Osteocyte (in vitro differentiated cells): Measurements from ENCODE around the gene RAB33A. TPM values are rescaled to one million over a fixed set of nuclear protein-coding genes. Genes with fewer than 3 reads are reported as not detected.

Source experiments
- DNase-seq: peaks from one replicate; pipeline ENCODE4 v3.0.0; 2021; ENCODE audit warnings: mixed read lengths; ENCODE audit not compliant: unreplicated experiment; ENCODE audit errors: extremely low spot score
- H3K27ac Mint-ChIP-seq: one replicate; pipeline ENCODE4 v1.8.0; 2021; ENCODE audit warnings: mild to moderate bottlenecking, mixed read lengths; ENCODE audit not compliant: unreplicated experiment
- H3K27me3 Mint-ChIP-seq: one replicate; pipeline ENCODE4 v1.8.0; 2021; ENCODE audit warnings: mixed read lengths; ENCODE audit not compliant: unreplicated experiment
- H3K36me3 Mint-ChIP-seq: one replicate; pipeline ENCODE4 v1.8.0; 2021; ENCODE audit warnings: mixed read lengths; ENCODE audit not compliant: unreplicated experiment
- H3K4me1 Mint-ChIP-seq: one replicate; pipeline ENCODE4 v1.8.0; 2021; ENCODE audit warnings: mixed read lengths; ENCODE audit not compliant: unreplicated experiment
- H3K4me3 Mint-ChIP-seq: one replicate; pipeline ENCODE4 v1.8.0; 2021; ENCODE audit warnings: mild to moderate bottlenecking, moderate library complexity, mixed read lengths; ENCODE audit not compliant: unreplicated experiment
- H3K9me3 Mint-ChIP-seq: one replicate; pipeline ENCODE4 v1.8.0; 2021; ENCODE audit warnings: mixed read lengths; ENCODE audit not compliant: unreplicated experiment
- CTCF ChIP-seq: fragments of 200-600 bp; sonication (generic); IDR thresholded peaks from 2 replicates; pipeline ENCODE4 v1.5.0; 2021; ENCODE audit warnings: antibody characterized with exemption, mild to moderate bottlenecking, moderate library complexity
- total RNA-seq: library from RNA; stranded (reverse); gene quantifications from 2 replicates; pipeline ENCODE4 v1.2.1, GENCODE V29; 2021

RAB33A gene
- total RNA-seq, 1 donor from 2014 or later = 4.1 TPM

DNA sequence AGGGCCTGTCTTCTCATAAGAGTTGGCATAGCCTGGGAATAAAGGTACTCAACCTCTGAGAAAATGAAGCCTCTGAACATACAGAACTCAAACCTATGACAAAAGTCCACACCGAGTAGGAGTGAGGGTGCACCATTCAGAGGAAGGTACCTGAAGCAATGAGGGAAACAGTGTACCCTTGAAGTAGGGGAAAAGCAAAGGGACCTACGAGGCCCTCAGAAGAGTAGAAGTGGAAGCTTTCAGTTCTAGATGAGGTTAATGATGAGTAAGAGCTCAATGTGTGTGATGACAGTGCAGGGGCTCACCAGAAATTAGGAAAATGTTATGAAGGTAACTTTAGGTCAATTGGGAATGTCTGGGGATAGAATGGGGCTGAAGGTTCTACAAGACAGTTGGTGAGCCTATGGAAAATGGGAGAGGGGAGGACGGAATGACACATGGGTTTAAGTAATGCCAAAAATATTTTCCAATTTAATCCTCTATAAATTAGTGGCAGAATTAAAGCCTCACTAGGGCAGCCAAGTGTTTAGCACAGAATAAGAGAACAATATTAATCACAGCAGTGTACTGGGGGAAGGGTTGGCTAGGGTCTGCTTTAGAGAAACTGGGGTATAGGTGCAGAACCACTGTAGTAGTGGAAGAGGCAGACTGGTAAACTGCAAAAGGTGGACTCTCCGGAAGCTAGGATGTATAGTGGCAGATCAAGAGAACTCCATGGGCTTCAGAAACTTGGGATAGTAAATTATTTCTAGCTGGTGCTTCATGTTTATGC, 39.8 kb downstream of the RAB33A start:
- no peak overlapping the region for H3K4me3 Mint-ChIP-seq
- TF ChIP-seq CTCF = no peak
- no peaks in the 10 kb centered on the region for H3K27me3 Mint-ChIP-seq
- DNase-seq = no peak
- peaks cover 9% of the 10 kb centered on the region for H3K9me3 Mint-ChIP-seq
- H3K36me3 Mint-ChIP-seq = peaks cover 19% of the 10 kb centered on the region
- no peak overlapping the region for H3K27ac Mint-ChIP-seq
- no peaks in the 10 kb centered on the region for H3K4me1 Mint-ChIP-seq

GRCh38 chrX:130212371-130212770, 40.6 kb downstream of the RAB33A start:
- DNase-seq = no peak
- TF ChIP-seq CTCF = no peak
- H3K4me1 Mint-ChIP-seq = no peaks in the 10 kb centered on the region
- H3K27ac Mint-ChIP-seq = no peak overlapping the region
- peaks cover 19% of the 10 kb centered on the region for H3K36me3 Mint-ChIP-seq
- H3K9me3 Mint-ChIP-seq = peaks cover 12% of the 10 kb centered on the region
- H3K4me3 Mint-ChIP-seq = no peak overlapping the region
- no peaks in the 10 kb centered on the region for H3K27me3 Mint-ChIP-seq

DNA sequence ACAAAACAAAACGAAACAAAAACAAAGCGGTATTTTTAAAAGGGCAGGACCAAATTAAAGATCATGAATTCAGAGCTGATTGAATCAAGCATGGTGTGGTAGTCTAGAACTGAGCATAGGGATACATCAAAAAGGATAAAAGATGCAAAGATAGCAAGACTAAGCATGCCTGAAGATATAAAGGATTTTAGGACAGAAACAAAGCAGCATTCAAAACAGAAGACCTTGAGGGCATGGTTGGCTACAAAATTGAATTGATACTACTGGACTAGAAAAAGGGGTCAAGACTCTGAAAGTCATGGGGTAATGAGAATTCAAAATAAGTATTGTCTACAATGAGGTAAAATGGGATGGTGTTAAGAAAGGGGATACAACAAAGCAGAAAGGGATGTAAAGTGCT, 41.6 kb downstream of the RAB33A start:
- H3K9me3 Mint-ChIP-seq = peaks cover 12% of the 10 kb centered on the region
- no peak overlapping the region for H3K4me3 Mint-ChIP-seq
- no peak for TF ChIP-seq CTCF
- no peaks in the 10 kb centered on the region for H3K27me3 Mint-ChIP-seq
- no peak overlapping the region for H3K27ac Mint-ChIP-seq
- H3K4me1 Mint-ChIP-seq = no peaks in the 10 kb centered on the region
- peaks cover 16% of the 10 kb centered on the region for H3K36me3 Mint-ChIP-seq
- DNase-seq = no peak

- H3K27ac Mint-ChIP-seq = no peak overlapping the region
- no peak for TF ChIP-seq CTCF
- DNase-seq = no peak
- H3K4me1 Mint-ChIP-seq = no peaks in the 10 kb centered on the region
- peaks cover 12% of the 10 kb centered on the region for H3K9me3 Mint-ChIP-seq
- H3K4me3 Mint-ChIP-seq = no peak overlapping the region
- H3K27me3 Mint-ChIP-seq = no peaks in the 10 kb centered on the region
- peaks cover 16% of the 10 kb centered on the region for H3K36me3 Mint-ChIP-seq
These were observed 44.6 kb downstream of the RAB33A start for GRCh38 chrX:130216320-130216719.

- no peak for TF ChIP-seq CTCF
- peaks cover 10% of the 10 kb centered on the region for H3K36me3 Mint-ChIP-seq
- H3K4me3 Mint-ChIP-seq = no peak overlapping the region
- no peaks in the 10 kb centered on the region for H3K9me3 Mint-ChIP-seq
- H3K27ac Mint-ChIP-seq = no peak overlapping the region
- no peak for DNase-seq
- H3K27me3 Mint-ChIP-seq = no peaks in the 10 kb centered on the region
- H3K4me1 Mint-ChIP-seq = no peaks in the 10 kb centered on the region
These were observed 53.0 kb downstream of the RAB33A start for GRCh38 chrX:130224810-130225209.
